Neural progenitor cell (in vitro differentiated cells): ENCODE results near the gene STAT4. TPM values are rescaled to one million over a fixed set of nuclear protein-coding genes. Genes with fewer than 3 reads are reported as not detected.

Source experiments
- DNase-seq: peaks from one replicate; pipeline ENCODE4 v3.0.0-alpha.2; 2016; ENCODE audit warnings: low spot score
- H2AFZ ChIP-seq: fragments of 200-600 bp; sonication (generic); replicated peaks from 2 replicates; pipeline ENCODE4 v1.6.1; 2016; ENCODE audit warnings: antibody characterized with exemption
- H3F3A ChIP-seq: fragments of 200-600 bp; sonication (generic); 2 replicates; pipeline ENCODE4 v1.6.1; 2016; ENCODE audit warnings: antibody characterized with exemption, low read depth
- H3K27ac ChIP-seq: fragments of 200-600 bp; sonication (generic); 2 replicates; pipeline ENCODE4 v1.5.1; 2016; ENCODE audit warnings: mild to moderate bottlenecking
- H3K27me3 ChIP-seq: fragments of 200-600 bp; sonication (generic); 2 replicates; pipeline ENCODE4 v1.6.1; 2016; ENCODE audit warnings: mild to moderate bottlenecking, moderate library complexity
- H3K36me3 ChIP-seq: fragments of 200-600 bp; sonication (generic); 2 replicates; pipeline ENCODE4 v1.5.1; 2016
- H3K4me1 ChIP-seq: fragments of 200-600 bp; sonication (generic); 2 replicates; pipeline ENCODE4 v1.6.1; 2016; ENCODE audit warnings: mixed run types
- H3K4me2 ChIP-seq: fragments of 200-600 bp; sonication (generic); 2 replicates; pipeline ENCODE4 v1.6.1; 2016
- H3K4me3 ChIP-seq: fragments of 200-600 bp; sonication (generic); 2 replicates; pipeline ENCODE4 v1.5.1; 2016
- H3K79me2 ChIP-seq: fragments of 200-600 bp; sonication (generic); 2 replicates; pipeline ENCODE4 v1.6.1; 2016; ENCODE audit warnings: low read depth
- H3K9ac ChIP-seq: fragments of 200-600 bp; sonication (generic); 2 replicates; pipeline ENCODE4 v1.6.1; 2016
- H3K9me3 ChIP-seq: fragments of 200-600 bp; sonication (generic); 2 replicates; pipeline ENCODE4 v1.5.1; 2016; ENCODE audit warnings: low read depth
- H4K20me1 ChIP-seq: fragments of 200-600 bp; sonication (generic); 2 replicates; pipeline ENCODE4 v1.6.1; 2016; ENCODE audit warnings: low read depth
- H3K27ac Mint-ChIP-seq: 3 replicates; pipeline ENCODE4 v1.8.0; 2021; ENCODE audit warnings: mixed read lengths
- H3K27me3 Mint-ChIP-seq: 2 replicates; pipeline ENCODE4 v1.8.0; 2022; ENCODE audit warnings: low read depth, mild to moderate bottlenecking, inconsistent platforms, moderate library complexity, mixed read lengths; ENCODE audit not compliant: insufficient read depth
- H3K36me3 Mint-ChIP-seq: 3 replicates; pipeline ENCODE4 v1.8.0; 2021; ENCODE audit warnings: mixed read lengths
- H3K4me1 Mint-ChIP-seq: 3 replicates; pipeline ENCODE4 v1.8.0; 2021; ENCODE audit warnings: mixed read lengths
- H3K4me3 Mint-ChIP-seq: 3 replicates; pipeline ENCODE4 v1.8.0; 2021; ENCODE audit warnings: mild to moderate bottlenecking, moderate library complexity, mixed read lengths
- H3K9me3 Mint-ChIP-seq: 3 replicates; pipeline ENCODE4 v1.8.0; 2020; ENCODE audit warnings: mixed read lengths
- CTCF ChIP-seq: fragments of 200-600 bp; sonication (generic); IDR thresholded peaks from 2 replicates; pipeline ENCODE4 v1.5.1; 2017; ENCODE audit warnings: antibody characterized with exemption, mild to moderate bottlenecking
- EZH2 ChIP-seq: fragments of 200-600 bp; sonication (generic); IDR thresholded peaks from 2 replicates; pipeline ENCODE4 v1.6.1; 2017; ENCODE audit warnings: antibody characterized with exemption, mild to moderate bottlenecking, moderate library complexity
- EZH2phosphoT487 ChIP-seq: fragments of 200-600 bp; sonication (generic); IDR thresholded peaks from 2 replicates; pipeline ENCODE4 v1.6.1; 2017; ENCODE audit warnings: antibody characterized with exemption
- total RNA-seq: library from RNA; depleted of rRNA; stranded (reverse); fragments of >200 nt; gene quantifications from 2 replicates; pipeline ENCODE4 v1.2.3, GENCODE V29; 2015; ENCODE audit warnings: low replicate concordance

STAT4 gene
- total RNA-seq, 1 donor from 2014 or later: 0.32 TPM

- no peaks in the 10 kb centered on the region for H4K20me1 ChIP-seq
- no peaks in the 10 kb centered on the region for H3F3A ChIP-seq
- TF ChIP-seq EZH2phosphoT487 (no peak), CTCF (no peak), EZH2 (no peak)
- no peaks in the 10 kb centered on the region for H3K9me3 ChIP-seq
- H3K79me2 ChIP-seq: no peaks in the 10 kb centered on the region
- H3K27me3 Mint-ChIP-seq: no peaks in the 10 kb centered on the region
- no peak overlapping the region for H3K4me3 Mint-ChIP-seq
- H3K27ac ChIP-seq: no peak overlapping the region
- H3K4me3 ChIP-seq: no peak overlapping the region
- H2AFZ ChIP-seq: no peak overlapping the region
- no peaks in the 10 kb centered on the region for H3K4me1 ChIP-seq
- no peaks in the 10 kb centered on the region for H3K36me3 Mint-ChIP-seq
- no peak overlapping the region for H3K4me2 ChIP-seq
- DNase-seq: no peak
- H3K9ac ChIP-seq: no peak overlapping the region
- H3K36me3 ChIP-seq: no peaks in the 10 kb centered on the region
- H3K9me3 Mint-ChIP-seq: no peaks in the 10 kb centered on the region
- H3K4me1 Mint-ChIP-seq: no peaks in the 10 kb centered on the region
- no peak overlapping the region for H3K27ac Mint-ChIP-seq
- peaks cover 60% of the 10 kb centered on the region for H3K27me3 ChIP-seq
Measured at GRCh38 chr2:191018643-191019119, 132.1 kb downstream of the STAT4 start.

GRCh38 chr2:191018048-191018447 lies 132.7 kb downstream of the STAT4 start:
- TF ChIP-seq EZH2phosphoT487 (no peak), CTCF (no peak), EZH2 (no peak)

GRCh38 chr2:191015831-191016230 lies 135.0 kb downstream of the STAT4 start:
- Mint-ChIP-seq H3K4me3 (no peak overlapping the region), H3K4me1 (no peaks in the 10 kb centered on the region), H3K27ac (no peak overlapping the region), H3K36me3 (no peaks in the 10 kb centered on the region), H3K27me3 (no peaks in the 10 kb centered on the region), H3K9me3 (no peaks in the 10 kb centered on the region)
- Histone ChIP-seq H3F3A (no peaks in the 10 kb centered on the region), H3K79me2 (peaks cover 20% of the 10 kb centered on the region), H3K4me2 (no peak overlapping the region), H2AFZ (no peak overlapping the region), H3K4me3 (no peak overlapping the region), H3K27ac (no peak overlapping the region), H3K9ac (no peak overlapping the region), H3K9me3 (no peaks in the 10 kb centered on the region), H3K27me3 (peaks cover 54% of the 10 kb centered on the region), H3K36me3 (no peaks in the 10 kb centered on the region), H4K20me1 (no peaks in the 10 kb centered on the region), H3K4me1 (peaks cover 7% of the 10 kb centered on the region)
- TF ChIP-seq EZH2phosphoT487: no peak
- TF ChIP-seq CTCF: no peak
- no peak for TF ChIP-seq EZH2
- DNase-seq: no peak

More at GRCh38 chr2:191018048-191018447, 132.7 kb downstream of the STAT4 start:
- no peak overlapping the region for H2AFZ ChIP-seq
- H3K4me2 ChIP-seq: no peak overlapping the region
- H3K4me1 ChIP-seq: peaks cover 4% of the 10 kb centered on the region
- H3K27ac Mint-ChIP-seq: no peak overlapping the region
- H3F3A ChIP-seq: no peaks in the 10 kb centered on the region
- DNase-seq: no peak
- peaks cover 6% of the 10 kb centered on the region for H3K79me2 ChIP-seq
- H3K27me3 ChIP-seq: peaks cover 57% of the 10 kb centered on the region
- H3K36me3 Mint-ChIP-seq: no peaks in the 10 kb centered on the region
- no peaks in the 10 kb centered on the region for H3K9me3 ChIP-seq
- no peak overlapping the region for H3K9ac ChIP-seq
- H3K36me3 ChIP-seq: no peaks in the 10 kb centered on the region
- no peak overlapping the region for H3K4me3 Mint-ChIP-seq
- H3K9me3 Mint-ChIP-seq: no peaks in the 10 kb centered on the region
- H3K4me1 Mint-ChIP-seq: no peaks in the 10 kb centered on the region
- no peak overlapping the region for H3K4me3 ChIP-seq
- H4K20me1 ChIP-seq: no peaks in the 10 kb centered on the region
- H3K27me3 Mint-ChIP-seq: no peaks in the 10 kb centered on the region
- H3K27ac ChIP-seq: no peak overlapping the region
